HG03354 (cell line): ENCODE measurements around the gene TPM2.

Experiments
- ATAC-seq: cut with Tn5 transposase; IDR thresholded peaks from one replicate; pipeline ENCODE4 v1.9.1; 2021; ENCODE audit warnings: mild to moderate bottlenecking; ENCODE audit not compliant: unreplicated experiment, poor library complexity, severe bottlenecking

TPM2 gene

DNA sequence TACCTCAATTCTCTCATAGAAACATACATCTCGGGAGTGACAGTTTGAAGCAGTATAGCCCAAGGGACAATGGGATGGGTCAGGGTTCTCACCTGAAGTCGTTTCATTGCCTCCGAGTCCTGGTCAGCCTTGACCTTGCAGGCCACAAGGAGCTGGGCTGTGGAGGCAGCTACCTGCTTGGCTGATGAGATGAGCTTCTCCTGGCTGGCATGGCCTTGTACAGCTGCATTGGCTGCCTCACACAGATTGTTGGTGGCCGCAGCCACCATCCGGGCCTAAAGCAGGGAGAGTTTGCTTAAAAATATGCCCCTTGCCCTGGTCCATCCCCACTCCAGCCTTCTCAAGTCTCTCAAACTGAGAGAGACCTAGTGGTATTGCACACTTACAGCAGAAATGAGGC, 8.5 kb upstream of the TPM2 start:
- ATAC-seq: no peak

GRCh38 chr9:35697486-35697885, 7.8 kb upstream of the TPM2 start:
- ATAC-seq: no peak

DNA sequence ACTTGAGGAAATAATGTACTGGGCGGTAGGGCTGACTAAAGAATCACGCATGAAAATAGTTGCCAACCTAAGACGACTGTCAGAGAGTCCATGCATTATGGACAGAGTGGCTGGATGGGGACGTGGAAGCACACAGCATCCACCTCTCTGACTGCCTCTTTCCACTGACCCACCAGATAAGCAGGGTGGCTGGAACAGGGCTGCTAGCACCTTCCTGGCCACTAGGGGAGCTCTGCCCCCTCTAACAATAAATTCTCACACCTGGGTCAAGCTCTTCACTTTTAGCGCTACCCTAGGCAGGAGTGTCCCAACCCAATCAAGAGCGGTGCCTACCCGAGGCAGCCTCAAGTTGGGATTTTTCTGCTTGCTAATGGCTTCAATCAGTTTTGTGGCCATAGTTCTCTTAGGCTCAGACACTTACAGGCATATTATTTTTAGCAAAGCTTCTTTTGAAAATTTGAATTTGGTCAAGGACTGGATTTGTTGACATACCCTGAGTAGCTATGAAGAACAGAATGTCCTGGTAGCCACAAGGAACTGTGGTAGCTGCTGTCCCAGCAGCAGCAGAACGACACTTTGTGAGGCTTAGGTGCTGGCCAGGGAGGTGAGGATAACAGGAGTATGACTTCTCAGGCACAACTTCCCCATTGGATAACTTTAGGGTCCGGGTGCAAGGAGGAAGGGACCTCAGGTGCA, 6.9 kb upstream of the TPM2 start:
- peak; percentile 79 for ATAC-seq

GRCh38 chr9:35695943-35696401, 6.2 kb upstream of the TPM2 start:
- ATAC-seq: no peak

DNA sequence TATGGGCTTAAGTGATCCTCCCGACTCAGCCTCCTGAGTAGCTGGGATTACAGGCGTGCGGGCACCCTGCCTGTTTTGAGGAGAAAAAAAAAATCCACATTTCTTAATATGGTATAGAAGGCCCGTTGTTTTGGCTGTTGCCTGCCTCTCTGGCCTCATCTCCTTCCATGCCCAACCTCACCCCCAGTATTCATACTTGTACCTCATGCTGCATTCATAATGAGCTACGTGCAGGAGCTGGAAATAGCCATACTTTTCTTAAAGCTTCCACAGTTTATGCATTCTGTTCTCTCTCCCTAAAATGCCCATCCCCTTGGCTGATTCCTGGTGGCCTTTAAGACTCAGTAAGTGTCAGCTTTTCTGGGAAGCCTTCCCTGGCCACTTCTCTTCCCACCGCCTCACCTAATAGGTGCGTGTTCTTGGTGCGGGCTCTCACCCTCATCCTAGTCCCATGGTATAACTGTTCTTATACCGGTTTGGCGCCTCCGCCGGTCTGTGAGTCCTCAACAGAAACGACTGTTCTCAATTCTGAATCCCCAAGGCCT, 2.1 kb upstream of the TPM2 start:
- no peak for ATAC-seq

GRCh38 chr9:35691334-35691650, 1.6 kb upstream of the TPM2 start:
- ATAC-seq: no peak

DNA sequence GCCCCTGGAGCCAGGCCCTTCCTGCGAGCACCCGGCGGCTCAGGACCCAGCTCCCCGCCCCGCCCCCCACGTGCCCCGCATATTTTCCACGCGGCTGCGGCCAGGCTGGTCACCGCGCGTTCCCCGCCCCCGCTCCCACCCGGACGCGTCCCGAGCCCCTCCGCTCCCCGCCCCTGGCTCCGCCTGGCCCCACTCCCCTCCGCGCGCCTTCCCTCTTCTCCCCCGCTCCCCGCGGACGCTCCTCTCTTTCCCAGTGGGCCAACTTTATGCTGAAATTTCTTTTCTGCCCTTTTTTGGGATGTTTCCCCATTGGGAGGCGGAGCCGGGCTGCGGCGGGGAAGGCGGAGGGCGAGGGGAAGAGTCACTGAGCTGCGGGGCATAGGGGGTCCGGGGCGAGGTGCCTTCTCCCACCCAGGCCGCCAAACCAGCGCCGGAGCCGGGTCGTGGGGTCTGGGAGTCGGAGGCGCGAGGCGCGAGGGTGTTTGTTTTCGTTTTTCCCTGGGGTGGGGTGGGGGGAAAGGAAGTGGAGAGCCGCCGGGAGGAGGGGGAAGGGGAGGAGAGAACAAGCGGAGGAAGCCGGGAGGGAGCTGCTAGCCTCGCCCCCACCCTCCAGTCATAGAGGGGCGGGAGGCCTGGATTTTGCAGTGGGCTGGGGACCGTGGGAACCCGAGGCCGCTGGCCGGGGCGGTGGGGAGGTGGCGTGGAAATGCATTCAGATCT, 1.0 kb upstream of the TPM2 start:
- no peak for ATAC-seq

- ATAC-seq: no peak
Measured at GRCh38 chr9:35690294-35690613, 529 bp upstream of the TPM2 start.

DNA sequence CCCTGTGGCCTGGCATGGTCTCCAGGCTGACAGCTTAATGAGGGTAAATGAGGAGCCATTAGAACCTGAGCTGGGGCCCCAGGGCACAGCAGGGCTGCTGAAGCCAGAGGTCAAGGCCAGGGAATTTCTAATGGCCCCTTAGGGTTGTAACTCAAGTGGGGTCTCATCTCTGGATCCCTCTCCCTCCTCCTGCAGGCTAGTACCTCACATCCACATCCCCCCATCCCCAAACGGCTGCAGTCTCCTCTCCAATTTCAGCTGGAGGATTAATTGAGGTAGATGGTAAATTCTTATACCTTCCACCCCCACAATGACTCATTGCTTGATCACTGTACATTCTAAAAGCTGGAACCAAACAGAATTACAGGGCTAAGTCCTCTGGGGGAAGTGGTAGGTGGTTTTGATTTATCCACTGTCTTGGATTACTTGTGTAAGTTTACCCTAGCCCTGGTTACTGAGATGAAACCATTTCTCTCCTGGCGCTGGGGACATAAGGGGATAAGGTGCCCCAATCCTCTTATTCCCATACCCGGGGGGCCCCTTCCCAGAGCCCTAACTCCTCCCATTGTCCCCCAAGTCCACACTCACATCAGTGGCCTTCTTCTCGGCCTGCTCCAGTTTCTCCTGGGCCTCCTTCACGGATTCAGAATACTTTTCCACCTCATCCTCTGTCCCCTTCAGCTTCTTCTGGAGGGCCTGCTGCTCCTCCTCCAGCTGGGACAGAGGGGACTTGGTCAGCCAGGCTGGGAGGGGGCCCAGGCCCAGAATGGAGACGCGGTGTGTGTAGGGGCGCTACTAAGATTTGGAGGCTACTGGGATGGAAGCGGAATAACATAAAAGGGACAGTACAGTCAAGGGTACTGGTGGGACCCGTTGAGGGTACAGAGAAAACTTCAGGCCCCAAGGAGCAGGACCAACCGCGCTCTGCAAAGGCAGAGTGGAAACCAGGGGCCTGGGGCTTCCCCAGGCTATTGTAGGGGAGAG, 875 bp downstream of the TPM2 start:
- ATAC-seq: no peak

GRCh38 chr9:35687972-35688557, 1.7 kb downstream of the TPM2 start:
- ATAC-seq: no peak

GRCh38 chr9:35687306-35687705, 2.4 kb downstream of the TPM2 start:
- no peak for ATAC-seq

GRCh38 chr9:35686222-35687203, 3.2 kb downstream of the TPM2 start:
- no peak for ATAC-seq

DNA sequence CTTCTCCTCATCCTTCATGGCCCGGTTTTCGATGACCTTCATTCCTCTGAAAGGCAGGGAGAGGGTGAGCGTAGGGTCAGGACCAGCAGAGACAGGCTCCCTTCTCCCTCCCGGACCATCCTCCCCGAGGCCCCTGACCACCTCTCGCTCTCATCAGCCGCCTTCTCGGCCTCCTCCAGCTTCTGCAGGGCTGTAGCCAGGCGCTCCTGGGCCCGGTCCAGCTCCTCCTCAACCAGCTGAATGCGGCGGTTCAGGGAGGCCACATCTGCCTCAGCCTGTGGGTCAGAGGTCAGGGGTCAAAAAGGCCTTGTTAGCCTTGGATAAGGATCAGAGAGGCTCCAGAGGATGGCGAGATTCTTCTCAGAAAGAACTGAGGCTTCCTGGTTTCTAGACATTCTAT, 4.2 kb downstream of the TPM2 start:
- ATAC-seq: no peak

- ATAC-seq: no peak
Measured at GRCh38 chr9:35684921-35685320, 4.8 kb downstream of the TPM2 start.

DNA sequence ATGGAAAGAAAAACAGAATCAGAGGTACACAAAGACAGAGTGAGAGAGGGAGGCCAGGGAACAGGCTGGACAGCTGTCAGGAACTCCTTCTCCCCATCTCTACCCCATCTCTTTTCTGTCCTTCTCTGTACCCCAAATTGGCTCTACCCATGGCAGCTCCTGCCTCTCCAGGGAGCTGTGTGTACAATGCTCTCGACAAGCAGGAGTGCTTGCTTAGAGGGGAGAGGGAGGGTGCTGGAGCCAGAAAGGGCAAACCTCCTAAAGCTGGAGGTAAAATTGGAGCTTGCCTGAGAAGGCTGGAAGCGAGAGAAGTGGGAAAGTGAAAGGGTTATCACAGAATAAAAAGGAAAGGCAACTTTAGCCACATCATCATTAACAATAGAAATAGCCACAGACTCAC, 6.4 kb downstream of the TPM2 start:
- no peak for ATAC-seq

DNA sequence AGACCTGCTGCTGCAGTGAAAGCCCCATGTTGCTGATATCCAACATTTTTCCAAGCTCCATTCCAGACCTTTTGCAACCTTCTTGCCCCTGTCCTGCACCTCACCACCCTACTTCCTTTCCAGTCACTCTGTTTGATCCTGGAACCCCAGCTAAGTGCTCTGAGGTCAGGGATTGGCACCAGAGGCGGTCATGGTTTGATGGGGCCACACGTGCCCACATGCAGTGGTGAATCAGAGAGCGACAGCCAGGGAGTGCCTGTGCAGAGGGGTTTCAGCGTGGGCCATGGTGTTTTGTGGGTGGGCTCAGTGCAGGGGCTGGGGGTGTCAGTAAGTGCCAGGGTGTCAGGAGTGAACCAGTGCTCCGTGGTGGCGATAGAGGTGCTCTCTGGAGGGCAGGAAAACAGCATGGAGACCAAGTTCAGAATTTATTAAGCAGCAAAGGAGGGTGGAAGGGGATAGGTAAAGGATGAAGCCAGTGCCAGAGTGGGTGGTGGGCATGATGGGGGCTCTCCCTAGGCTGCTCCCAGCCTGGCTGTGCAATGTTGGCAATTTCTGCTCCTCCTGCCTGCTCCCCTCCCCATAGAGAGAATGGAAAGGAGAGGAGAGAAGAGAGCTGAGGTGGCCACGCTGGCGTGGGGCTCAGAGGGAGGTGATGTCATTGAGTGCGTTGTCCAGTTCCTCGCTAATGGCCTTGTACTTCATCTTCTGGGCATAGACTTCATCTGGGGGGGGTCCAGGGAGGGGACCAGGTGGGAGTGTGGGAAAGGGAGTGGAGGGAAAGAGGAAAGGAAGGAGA, 7.0 kb downstream of the TPM2 start:
- ATAC-seq: no peak

DNA sequence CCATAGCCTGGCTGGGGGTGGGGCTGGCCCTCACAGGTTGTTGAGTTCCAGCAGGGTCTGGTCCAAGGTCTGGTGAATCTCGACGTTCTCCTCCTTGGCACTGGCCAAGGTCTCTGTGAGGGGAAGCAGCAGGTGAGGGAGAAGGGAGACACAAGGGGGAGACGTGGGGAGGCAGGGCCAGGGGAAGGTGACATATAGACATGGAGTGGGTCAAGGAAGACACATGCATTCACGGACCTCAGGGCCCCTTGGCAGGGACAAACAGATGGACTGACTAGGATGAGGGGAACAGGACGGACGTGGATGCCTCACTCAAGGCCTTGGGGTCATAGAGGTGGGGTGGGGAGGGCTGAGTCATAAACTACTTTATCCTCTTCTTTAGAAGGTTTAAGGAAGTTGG, 7.7 kb downstream of the TPM2 start:
- no peak for ATAC-seq

- ATAC-seq: no peak
Measured at GRCh38 chr9:35681341-35682002, 8.3 kb downstream of the TPM2 start.
